Fibroblast of the aortic adventitia (primary cell): ENCODE measurements around the gene PYDC1. TPM values are rescaled to one million over a fixed set of nuclear protein-coding genes. Genes with fewer than 3 reads are reported as not detected.
"Not testable (repeated sequence)": the region's sequence is repeated elsewhere in the genome, so short reads cannot be mapped to it uniquely, and the experiment has no call there.

Experiments
- DNase-seq: peaks from one replicate; pipeline ENCODE4 v3.0.0-alpha.2; 2010; ENCODE audit warnings: low read depth
- H3K4me3 ChIP-seq: 2 replicates; pipeline ENCODE4 v1.5.1; 2011; ENCODE audit warnings: low read depth, mild to moderate bottlenecking, control low read depth, low read length, moderate library complexity
- CTCF ChIP-seq: IDR thresholded peaks from 2 replicates; pipeline ENCODE4 v1.5.1; 2011; ENCODE audit warnings: mild to moderate bottlenecking, low read length, control low read depth, inconsistent platforms; ENCODE audit not compliant: insufficient read depth
- total RNA-seq: library from RNA; depleted of rRNA; stranded (reverse); fragments of >200 nt; gene quantifications from 2 replicates; pipeline ENCODE4 v1.2.3, GENCODE V29; 2012; ENCODE audit warnings: low replicate concordance

PYDC1 gene
- total RNA-seq, 1 donor = not detected

GRCh38 chr16:31199430-31200041 is 17.4 kb downstream of the PYDC1 start:
- no peak for TF ChIP-seq CTCF
- DNase-seq = no peak
- no peak overlapping the region for H3K4me3 ChIP-seq

GRCh38 chr16:31198207-31198882 is 18.6 kb downstream of the PYDC1 start:
- no peak for DNase-seq
- TF ChIP-seq CTCF = no peak
- H3K4me3 ChIP-seq = no peak overlapping the region

- no peak for TF ChIP-seq CTCF
- H3K4me3 ChIP-seq = no peak overlapping the region
- no peak for DNase-seq
Observed at GRCh38 chr16:31196324-31197088, 20.4 kb downstream of the PYDC1 start.

- not testable (repeated sequence) for DNase-seq
Observed at GRCh38 chr16:31195861-31196260, 21.1 kb downstream of the PYDC1 start.

GRCh38 chr16:31194898-31195297 is 22.0 kb downstream of the PYDC1 start:
- no peak for TF ChIP-seq CTCF
- H3K4me3 ChIP-seq = no peak overlapping the region
- no peak for DNase-seq

More at GRCh38 chr16:31195861-31196260, 21.1 kb downstream of the PYDC1 start:
- not testable (repeated sequence) for H3K4me3 ChIP-seq

- TF ChIP-seq CTCF = no peak
- no peak overlapping the region for H3K4me3 ChIP-seq
- DNase-seq = no peak
Observed at GRCh38 chr16:31193874-31194273, 23.1 kb downstream of the PYDC1 start.

- TF ChIP-seq CTCF = no peak
- DNase-seq = no peak
- no peak overlapping the region for H3K4me3 ChIP-seq
Observed at GRCh38 chr16:31192856-31193642, 23.9 kb downstream of the PYDC1 start.
